ENCODE data around the gene NCAPG2.

NCAPG2 gene

DNA sequence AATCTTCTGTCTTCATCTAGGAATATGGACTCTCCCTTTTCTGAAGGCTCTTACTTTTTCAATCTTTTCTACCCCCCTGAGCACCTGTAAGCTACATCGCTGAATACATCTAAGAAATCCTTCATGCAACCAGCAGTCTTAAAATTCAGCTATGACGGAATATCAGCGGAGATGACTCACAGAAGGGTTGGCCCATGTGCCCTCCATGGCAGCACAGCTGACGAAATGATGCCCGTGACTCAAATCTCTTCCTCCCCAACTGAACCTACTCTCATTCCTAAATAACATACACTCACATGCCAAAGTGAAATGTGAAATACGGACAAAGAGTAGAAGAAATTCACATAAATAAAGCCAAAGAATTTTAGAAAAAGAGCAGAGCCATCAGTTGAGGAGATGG lies 30.3 kb upstream of the NCAPG2 start:
- DNase-seq (ENCODE audit: low spot score), result no peak

DNA sequence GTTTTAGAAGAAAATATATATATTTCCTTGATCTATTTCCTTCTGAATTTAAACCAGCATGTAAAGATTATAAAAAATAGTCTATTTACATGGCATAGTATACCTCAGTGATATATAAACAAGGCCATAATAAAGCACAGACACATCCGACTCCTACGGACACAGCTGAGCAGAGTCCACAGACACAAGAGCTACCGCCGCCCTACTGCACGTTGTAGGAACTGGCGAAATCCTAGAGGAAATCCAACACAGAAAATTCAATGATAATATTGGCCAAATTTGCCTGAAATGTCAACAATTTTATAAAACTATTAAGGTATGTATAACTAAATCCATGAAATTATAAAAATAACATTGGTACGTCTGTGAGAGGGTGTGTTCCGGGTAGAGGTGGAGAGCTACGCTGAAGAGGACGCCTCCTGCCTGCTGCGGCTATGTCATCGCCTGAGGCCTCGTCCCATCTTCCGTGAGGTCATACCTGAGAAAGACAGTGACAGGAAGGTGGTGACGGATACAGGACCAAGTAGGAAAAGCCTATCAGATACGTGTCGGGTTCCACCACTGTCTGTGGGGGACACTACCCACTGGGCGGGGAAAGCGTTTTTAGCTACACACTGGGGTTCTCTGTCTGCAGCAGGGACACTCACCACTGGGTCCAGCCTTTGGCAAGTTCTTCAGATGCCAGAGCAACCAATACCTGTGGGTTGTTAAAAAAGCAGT lies 29.3 kb upstream of the NCAPG2 start:
- DNase-seq (ENCODE audit: low spot score), result no peak

DNA sequence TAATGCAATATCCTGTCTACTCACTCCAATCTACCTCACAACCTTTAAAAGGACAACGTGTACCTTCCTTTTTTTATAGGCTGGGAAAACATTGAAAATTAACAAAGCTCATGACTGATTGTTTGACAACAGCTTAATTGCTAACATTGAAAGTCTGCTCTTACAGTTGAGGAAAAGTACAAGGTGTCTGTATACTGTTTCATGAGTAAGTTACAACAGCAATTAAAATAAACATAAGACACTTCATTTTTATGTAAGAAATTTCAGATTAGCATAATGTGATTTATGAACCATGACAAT lies 28.6 kb upstream of the NCAPG2 start:
- DNase-seq (ENCODE audit: low spot score), result no peak

DNA sequence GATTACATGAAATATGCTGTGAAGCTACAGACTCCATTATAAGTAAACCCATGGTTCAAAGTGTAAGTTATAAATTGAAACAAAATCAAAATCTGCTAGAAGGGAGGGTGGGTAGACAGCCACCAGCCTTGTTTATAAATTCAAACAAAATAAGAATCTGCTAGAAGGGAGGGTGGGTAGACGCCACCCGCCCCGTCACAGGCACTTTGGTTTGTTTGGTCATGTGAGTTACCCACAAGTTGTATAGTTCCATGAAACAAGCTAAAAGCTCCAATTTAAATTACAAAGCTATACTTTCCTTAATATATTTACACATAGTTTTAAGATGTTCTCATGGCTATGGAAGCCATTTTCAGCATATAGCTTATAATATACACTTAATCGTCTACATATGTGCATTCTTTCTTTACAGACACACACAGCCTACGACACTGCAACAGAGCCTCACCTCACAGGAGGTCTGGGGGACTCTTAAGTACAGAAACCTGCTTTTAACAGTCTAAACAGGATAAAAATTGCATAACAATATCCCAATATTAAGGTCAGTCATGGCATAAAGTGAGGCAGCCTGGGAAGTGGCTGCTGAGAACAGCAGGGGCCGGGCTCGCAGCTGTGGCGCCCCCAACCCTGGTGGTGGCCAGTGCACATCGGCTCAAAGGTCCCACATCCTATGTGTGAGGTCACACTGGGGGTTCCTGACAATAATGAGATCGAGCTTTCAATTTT lies 28.1 kb upstream of the NCAPG2 start:
- DNase-seq (ENCODE audit: low spot score), result no peak

DNA sequence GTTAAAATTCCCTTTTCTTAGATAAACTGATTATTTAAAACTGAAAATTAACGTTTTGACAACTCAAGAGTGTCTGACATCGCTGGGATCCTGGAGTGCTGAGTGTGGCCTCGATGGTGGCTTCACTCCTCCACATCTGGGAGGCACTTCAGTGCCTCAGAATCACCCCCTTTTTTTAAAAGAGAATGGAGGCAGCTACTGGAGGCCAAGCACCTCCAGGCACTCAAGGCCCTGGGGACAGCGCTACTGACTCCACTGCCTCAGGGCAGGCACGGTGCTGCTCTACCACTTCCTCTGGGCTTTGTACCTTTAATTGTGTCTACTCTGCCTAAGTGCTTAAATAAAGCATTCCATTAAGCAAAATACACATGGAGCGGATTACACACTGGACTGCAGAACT lies 27.2 kb upstream of the NCAPG2 start:
- DNase-seq (ENCODE audit: low spot score), result no peak

DNA sequence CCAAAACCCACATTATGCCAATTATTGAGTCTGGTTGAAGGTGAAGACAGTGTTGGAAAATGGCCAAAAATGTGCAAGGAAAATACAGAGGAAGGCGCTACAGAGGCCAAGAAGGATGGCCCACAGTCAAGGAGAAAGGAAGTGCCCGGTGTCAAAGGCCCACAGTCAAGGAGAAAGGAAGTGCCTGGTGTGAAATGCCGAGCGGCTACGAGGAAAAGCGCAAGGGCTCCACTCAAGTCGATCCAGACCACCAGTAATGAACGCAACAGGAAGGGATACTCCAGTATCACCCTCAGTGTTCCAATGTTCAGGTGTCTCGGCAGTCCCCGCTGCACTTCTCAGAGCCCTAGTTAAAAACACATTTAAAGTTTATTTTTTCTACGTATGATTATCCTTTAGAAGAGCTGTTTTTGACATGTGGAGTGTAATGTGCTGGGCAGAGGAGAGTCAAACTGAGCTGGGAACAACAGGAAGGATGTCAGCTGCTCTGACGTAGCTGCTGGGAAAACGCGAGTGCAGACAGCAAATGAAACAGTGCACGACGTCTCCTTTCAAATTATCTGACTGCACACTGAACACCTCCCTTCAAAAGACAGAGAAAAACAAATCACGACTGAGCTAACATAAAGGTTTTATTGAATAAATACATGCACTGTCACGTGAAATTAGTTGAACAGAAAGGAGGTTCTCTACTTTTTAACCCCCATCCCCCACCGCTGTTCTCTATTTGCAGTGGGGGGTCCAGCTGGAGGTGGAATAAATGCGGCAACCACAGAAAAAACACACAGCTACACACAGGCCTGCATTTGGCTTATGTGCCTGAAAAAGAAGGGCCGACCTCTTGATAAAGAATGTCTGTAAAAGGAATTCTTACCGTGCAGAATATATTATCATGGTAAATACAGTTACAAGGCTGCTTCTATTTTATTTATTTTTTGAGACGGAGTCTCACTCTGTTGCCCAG lies 26.1 kb upstream of the NCAPG2 start:
- no peak for DNase-seq (ENCODE audit: low spot score)

DNA sequence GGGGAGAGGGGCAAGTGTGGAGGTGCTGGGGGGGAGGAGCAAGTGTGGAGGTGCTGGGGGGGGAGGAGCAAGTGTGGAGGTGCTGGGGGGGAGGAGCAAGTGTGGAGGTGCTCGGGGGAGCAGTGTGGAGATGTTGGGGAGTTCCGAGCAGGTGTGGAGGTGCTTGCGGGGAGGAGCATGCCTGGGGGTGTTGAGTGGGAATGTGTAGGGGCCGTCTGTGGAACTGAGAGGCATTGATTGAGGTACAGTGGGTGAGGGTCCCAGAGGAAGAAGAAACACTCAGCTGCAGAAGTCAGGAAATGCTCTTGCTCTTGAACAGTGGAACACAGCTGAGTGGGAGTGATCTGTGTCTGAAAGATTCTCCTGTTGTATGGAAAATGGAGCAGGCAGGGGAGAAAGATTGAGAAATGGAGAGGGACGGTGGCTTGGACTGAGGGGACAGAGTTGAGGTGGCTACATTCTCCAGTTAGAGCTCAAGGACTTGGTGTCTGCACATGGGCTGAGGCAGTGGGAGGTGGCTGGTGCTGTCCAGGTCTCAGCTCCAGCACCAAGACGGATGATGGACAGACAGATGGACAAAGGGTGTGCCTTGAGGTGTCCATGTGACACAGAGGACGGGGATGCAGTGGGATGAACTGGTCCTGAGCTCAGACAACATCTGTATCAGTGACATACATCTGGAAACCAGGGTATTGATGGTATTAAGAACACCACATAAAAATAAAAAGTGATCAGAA lies 25.2 kb upstream of the NCAPG2 start:
- no peak for DNase-seq (ENCODE audit: low spot score)

DNA sequence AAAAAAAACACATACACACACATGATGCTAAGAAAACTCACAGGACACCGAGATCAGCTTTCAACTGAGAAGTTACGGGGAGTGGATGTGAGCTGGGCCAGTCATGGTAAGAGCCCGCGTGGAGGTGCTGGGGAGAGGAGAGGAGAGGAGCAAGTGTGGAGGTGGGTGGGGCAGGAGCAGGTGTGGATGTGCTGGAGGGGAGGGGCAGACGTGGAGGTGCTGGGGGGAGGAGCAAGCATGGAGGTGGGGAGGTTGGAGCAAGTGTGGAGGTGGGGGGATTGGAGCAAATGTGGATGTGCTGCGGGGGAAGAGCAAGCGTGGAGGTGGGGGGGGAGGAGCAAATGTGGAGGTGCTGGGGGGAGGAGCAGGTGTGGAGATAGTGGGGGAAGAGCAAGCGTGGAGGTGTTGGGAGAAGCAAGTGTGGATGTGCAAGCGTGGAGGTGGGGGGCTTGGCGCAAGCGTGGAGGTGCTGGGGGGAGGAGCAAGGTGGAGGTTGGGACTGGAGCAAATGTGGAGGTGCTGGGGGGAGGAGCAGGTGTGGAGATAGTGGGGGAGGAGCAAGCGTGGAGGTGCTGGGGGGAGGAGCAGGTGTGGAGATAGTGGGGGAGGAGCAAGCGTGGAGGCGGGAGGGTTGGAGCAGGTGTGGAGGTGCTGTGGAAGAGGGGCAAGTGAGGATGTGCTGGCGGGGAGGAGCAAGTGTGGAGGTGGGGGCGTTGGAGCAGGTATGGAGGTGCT lies 24.5 kb upstream of the NCAPG2 start:
- DNase-seq (ENCODE audit: low spot score), result no peak

DNA sequence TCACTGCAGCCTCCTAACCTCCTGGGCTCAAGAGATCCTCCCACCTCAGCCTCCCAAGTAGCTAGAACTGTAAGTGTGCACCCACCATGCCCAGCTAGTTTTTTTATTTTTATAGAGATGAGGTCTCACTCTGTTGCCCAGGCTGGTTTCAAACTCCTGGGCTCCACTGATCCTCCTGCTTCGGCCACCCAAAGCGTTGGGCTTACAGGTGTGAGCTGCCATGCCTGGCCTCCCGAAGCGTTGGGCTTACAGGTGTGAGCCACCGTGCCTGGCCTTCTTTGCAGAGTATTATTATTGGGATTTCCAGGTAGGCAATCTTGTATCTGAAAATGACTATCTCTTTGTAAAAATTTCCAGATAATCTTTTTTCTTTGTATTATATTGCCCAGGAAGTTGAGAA lies 23.1 kb upstream of the NCAPG2 start:
- DNase-seq (ENCODE audit: low spot score), result no peak

DNA sequence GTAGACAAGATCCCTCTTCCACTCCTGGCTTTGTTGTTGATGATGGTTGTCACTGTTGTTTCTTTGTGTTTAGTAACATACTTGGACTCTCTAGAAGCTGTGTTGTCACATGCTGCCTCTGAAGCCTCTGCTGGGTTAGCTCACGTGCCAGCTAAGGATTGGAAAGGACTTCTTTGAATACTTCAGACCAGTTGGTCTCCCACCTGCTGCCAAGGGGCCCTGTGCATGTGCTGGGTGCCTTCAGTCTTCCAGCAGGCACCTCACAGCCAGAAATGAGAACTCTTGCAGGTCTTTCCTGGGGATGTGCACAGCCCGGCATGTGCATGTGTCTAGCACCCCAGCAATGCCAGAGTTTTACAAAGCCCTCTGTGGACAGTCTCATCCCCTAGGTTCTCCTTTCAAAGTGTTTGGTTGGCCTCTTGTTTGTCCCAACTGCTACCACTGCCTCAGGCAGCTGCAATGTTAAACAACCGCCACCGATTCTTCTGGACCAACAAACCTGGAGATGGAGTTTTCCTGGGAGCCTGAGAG lies 21.7 kb upstream of the NCAPG2 start:
- DNase-seq (ENCODE audit: low spot score), result no peak

DNA sequence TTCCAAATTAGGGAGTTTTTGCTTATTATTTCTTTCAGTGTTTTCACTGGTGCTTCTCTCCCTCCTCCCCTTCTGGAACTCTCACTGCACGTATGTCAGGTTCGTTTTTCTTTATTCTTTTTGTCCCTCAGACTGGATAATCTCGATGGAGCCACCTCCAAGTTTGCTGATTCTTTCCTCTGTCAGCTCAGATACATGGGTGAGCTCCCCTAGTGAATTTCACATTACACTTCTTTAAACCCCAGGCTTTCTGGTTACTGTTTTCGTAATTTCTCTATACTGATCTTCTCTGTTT lies 20.8 kb upstream of the NCAPG2 start:
- DNase-seq (ENCODE audit: low spot score), result no peak

DNA sequence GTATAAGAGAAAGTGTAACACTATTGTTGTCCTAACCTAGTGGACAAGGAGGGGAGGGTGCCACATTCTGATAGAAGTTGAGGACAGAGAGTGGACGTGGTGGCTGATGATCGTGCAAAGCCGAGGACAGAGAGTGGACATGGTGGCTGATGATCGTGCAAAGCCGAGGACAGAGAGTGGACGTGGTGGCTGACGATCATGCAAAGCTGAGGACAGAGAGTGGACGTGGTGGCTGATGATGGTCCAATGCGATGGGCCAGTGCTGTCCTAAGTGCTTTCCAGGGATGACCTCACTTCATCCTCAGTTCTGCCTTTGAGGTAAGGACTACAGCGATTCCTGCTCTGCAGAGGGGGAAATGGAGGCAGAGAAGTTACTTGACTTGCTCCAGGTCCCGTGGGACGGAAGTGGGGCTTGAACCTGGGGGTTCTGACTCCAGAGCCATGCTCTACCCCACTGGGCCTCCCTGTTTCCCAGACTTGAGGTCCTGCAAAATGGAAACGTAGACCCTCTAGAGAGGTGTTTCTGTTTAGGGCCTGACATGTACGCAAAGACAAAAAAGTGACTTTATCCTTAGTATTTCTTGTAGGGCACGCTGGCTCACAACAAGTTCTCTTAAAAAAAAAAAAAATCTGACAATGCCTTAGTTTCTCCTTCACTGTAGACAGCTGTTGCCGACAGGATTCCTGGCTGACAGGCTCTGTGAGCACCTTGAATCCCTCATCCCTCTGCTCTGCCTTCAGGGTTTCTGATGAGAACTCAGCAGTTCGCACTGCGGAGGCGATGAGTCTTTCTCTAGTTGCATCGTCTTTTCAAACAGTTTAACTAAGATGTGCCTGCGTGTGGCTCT lies 20.3 kb upstream of the NCAPG2 start:
- no peak for DNase-seq (ENCODE audit: low spot score)

DNA sequence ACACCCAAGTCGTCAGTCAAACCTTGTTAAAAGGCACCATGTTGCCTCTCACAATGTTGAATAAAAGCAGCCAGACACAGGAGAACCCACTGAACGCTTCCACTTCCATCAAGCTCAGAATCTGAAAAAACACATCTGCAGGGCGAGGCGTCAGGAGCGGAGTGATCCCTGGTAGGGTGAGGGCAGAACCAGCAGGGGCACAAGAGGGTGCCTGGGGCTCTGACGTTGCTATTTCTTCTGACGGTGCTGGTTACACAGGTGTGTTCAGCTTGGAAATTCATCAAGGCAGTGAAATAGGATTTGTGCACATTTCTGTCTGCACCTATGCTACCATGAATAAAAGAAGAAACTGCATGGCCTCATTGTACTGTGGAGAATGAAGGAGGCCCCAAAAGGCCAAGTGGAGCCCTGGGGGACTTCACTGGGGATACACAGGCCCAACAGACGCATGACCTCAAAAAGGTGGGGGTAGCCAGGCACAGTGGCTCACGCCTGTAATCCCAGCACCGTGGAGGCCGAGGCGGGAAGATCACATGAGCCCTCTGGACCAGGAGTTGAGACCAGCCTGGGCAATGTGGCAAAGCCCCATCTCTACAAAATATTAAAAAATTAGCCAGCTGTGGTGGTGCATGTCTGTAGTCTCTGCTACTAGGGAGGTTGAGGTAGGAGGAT lies 19.2 kb upstream of the NCAPG2 start:
- DNase-seq (ENCODE audit: low spot score), result no peak

DNA sequence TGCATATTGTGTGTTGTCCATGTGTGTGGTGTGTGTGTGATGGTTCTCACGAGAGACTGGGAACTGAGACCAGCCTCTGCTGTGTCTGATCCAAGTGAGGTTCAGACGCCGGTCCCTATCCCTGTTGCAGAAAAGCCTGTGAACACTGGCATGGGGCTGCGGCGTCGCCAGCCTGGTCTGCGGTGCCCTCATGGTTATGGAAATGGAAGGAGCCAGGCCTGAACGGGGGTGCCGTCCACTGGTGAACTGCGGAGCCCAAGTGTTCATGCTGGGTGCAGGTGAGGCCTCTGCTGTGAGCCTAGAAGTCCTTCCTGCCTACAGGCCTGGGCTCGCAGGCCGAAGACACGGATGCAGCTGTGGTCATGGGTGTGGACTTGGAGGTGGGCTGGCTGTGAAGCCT lies 18.7 kb upstream of the NCAPG2 start:
- DNase-seq (ENCODE audit: low spot score), result no peak

DNA sequence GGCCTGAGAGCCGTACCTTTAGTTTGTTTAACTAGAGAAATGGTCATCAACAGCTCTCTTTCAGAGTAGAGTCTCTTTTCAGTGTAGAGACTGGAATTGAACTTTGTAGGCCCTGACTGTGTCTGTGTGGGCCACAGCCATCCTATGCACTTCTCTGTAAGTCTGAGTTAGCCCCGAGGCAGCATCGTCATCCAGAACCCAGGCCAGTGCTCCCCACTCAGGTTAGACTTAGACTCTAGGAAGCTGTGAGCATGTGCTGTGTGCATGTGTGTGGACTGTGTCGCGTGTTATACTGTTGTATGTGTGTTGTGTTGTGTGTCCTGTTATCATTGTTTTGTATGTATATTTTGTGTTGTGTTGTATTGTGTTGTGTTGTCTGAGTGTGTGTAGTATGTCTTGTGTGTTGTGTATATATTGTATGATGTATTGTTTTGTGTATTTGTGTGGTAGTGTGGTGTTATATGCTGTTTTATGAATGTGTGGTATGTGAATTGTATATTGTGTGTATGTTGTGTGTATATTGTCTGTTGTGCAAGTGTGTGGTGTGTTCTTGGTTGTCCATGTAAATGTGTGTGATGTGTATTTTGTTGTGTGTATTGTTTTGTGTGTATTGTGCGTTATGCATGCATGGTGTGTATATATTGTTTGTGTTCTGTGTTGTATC lies 18.1 kb upstream of the NCAPG2 start:
- no peak for DNase-seq (ENCODE audit: low spot score)

DNA sequence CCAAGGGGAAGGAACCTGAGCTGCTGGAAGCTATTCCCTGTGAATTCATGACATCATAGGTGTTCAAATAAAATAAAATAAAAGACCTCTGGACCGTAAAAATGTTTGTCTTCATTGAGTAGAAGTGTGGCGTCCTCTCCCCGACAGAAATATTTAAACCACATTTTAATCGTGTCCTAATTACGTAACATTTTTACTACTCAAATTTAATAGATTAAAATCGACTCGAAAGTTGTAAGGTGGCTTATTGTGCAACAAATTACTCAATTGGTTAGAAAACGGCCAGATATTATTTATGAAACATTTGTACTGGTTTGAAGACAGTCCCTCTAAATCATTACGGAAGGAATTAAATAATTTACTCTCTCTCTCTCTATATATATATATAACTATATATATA lies 15.5 kb upstream of the NCAPG2 start:
- DNase-seq (ENCODE audit: low spot score), result no peak

DNA sequence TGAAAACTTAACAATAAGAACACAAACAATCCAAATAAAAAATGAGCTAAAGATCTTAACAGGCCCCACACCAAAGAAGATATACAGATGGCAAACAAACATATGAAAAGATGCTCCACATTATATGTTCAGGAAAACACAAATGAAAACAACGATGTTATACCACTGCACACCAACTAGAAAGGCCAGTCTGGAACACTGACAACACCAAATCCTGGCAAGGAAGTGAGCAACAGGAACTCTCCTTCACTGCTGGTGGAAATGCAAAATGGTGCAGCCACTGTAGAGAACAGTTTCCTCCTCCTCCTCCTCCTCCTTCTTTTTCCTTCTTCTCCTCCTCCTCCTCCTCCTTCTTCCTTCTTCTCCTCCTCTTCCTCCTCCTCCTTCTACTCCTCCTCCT lies 12.2 kb upstream of the NCAPG2 start:
- no peak for DNase-seq (ENCODE audit: low spot score)

DNA sequence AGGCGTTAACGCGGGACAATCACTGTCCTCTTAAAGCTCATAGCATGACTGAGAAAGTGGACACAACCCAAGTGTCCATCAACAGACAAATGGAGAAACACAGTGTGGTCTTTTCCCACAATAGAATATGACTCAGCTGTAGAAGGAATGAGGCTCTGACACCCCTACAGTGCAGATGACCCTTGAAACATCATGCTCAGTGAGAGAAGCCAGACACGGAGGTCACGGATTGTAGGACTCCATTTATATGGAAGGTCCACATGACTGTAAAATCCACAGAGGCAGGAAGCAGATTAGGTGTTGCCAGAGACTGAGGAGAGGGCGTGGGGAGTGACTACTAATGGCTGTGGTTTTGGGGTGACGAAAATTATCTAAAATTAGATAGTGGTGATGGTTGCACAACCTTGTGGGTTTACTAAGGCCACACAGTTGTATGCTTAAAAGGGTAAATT lies 6.1 kb upstream of the NCAPG2 start:
- no peak for DNase-seq (ENCODE audit: low spot score)

DNA sequence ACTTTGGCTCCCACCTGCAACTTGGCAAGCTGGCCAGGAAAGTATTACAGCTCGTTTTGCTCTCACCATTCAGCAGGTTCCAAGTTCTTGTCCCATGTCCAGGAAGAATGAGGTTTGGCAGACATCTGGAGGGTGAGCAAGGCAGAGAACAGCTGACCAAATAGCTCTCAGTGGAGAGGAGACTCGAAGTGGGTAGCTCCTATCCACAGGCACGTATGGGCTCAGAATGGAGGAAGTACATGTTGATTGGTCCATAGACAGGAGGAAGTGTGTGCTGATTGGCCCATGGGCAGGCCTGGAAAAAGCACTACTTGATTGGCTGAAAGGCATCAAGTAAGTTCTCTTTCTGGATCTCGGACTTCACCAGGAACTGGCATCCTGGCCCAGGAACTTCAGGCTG lies 3.0 kb upstream of the NCAPG2 start:
- DNase-seq (ENCODE audit: low spot score), result no peak
